AG08395 (cell line): ENCODE data around the gene ENTREP1.
A peak's percentile ranks its signal among the peaks of the same experiment; 100 is the strongest.

Experiments used
- DNase-seq: peaks from one replicate; pipeline ENCODE4 v3.0.0; 2012; ENCODE audit warnings: mixed read lengths, low spot score

Gene ENTREP1

GRCh38 chr9:69322256-69322655, 2.8 kb upstream of the ENTREP1 start:
- DNase-seq = no peak

GRCh38 chr9:69323861-69324260, 1.2 kb upstream of the ENTREP1 start:
- no peak for DNase-seq

- peak; percentile 21 for DNase-seq
Observed at GRCh38 chr9:69325409-69326212, 596 bp downstream of the ENTREP1 start.

GRCh38 chr9:69326261-69326660, 1.2 kb downstream of the ENTREP1 start:
- no peak for DNase-seq

GRCh38 chr9:69330580-69330979, 5.6 kb downstream of the ENTREP1 start:
- DNase-seq = no peak

GRCh38 chr9:69331444-69331843, 6.4 kb downstream of the ENTREP1 start:
- DNase-seq = no peak

- DNase-seq = no peak
Observed at GRCh38 chr9:69332067-69332685, 7.2 kb downstream of the ENTREP1 start.

- no peak for DNase-seq
Observed at GRCh38 chr9:69333716-69334115, 8.7 kb downstream of the ENTREP1 start.

GRCh38 chr9:69334317-69334716, 9.3 kb downstream of the ENTREP1 start:
- DNase-seq = no peak

- no peak for DNase-seq
Observed at GRCh38 chr9:69339620-69340019, 14.6 kb downstream of the ENTREP1 start.

GRCh38 chr9:69340631-69341030, 15.6 kb downstream of the ENTREP1 start:
- no peak for DNase-seq

- no peak for DNase-seq
Observed at GRCh38 chr9:69342769-69343168, 17.8 kb downstream of the ENTREP1 start.

- no peak for DNase-seq
Observed at GRCh38 chr9:69344459-69344858, 19.4 kb downstream of the ENTREP1 start.

GRCh38 chr9:69346596-69347390, 21.8 kb downstream of the ENTREP1 start:
- DNase-seq = no peak

GRCh38 chr9:69347607-69348006, 22.6 kb downstream of the ENTREP1 start:
- no peak for DNase-seq

GRCh38 chr9:69351227-69351626, 26.2 kb downstream of the ENTREP1 start:
- no peak for DNase-seq

GRCh38 chr9:69355232-69355631, 30.2 kb downstream of the ENTREP1 start:
- no peak for DNase-seq

- no peak for DNase-seq
Observed at GRCh38 chr9:69357030-69357775, 32.2 kb downstream of the ENTREP1 start.

- DNase-seq = no peak
Observed at GRCh38 chr9:69357821-69358220, 32.8 kb downstream of the ENTREP1 start.

- no peak for DNase-seq
Observed at GRCh38 chr9:69363191-69363590, 38.2 kb downstream of the ENTREP1 start.

GRCh38 chr9:69364510-69365150, 39.6 kb downstream of the ENTREP1 start:
- DNase-seq = no peak

GRCh38 chr9:69370430-69370829, 45.4 kb downstream of the ENTREP1 start:
- DNase-seq = no peak
